A549 (cell line): ENCODE measurements around the gene TDP1.

Source experiments
- BHLHE40 ChIP-seq: IDR thresholded peaks from 2 replicates; pipeline ENCODE4 v1.6.1; 2012; ENCODE audit warnings: low read depth, low read length, inconsistent platforms
- CHD2 ChIP-seq: fragments of 150-350 bp; IDR thresholded peaks from 2 replicates; pipeline ENCODE4 v1.6.1; 2014; ENCODE audit warnings: low read length; ENCODE audit not compliant: partially characterized antibody
- EP300 ChIP-seq, 2 experiments: fragments of >200 bp; sonication (Bioruptor Twin); formaldehyde crosslinking; IDR thresholded peaks; 2 replicates in 1 of 2; 3 replicates in 1 of 2; pipeline ENCODE4 v1.6.1; 2016 to 2017
- HOXA7 ChIP-seq: fragments of 250-450 bp; sonication (Bioruptor Pico); IDR thresholded peaks from 2 replicates; pipeline ENCODE4 v1.5.0; 2020; ENCODE audit warnings: mild to moderate bottlenecking, moderate library complexity
- PHF8 ChIP-seq: fragments of 200-600 bp; sonication (generic); IDR thresholded peaks from 2 replicates; pipeline ENCODE4 v1.6.1; 2016; ENCODE audit warnings: low read depth, mild to moderate bottlenecking, antibody characterized with exemption, moderate library complexity, borderline replicate concordance
- POLR2A ChIP-seq: IDR thresholded peaks from 2 replicates; pipeline ENCODE4 v1.6.1; 2012; ENCODE audit warnings: mild to moderate bottlenecking, low read length
- POLR2AphosphoS2 ChIP-seq: conservative IDR thresholded peaks from 2 replicates; pipeline ENCODE4 v1.6.1; 2012; ENCODE audit warnings: low read length, improper control_type of control experiment, inconsistent platforms
- SMC3 ChIP-seq: fragments of >200 bp; sonication (Bioruptor Twin); formaldehyde crosslinking; IDR thresholded peaks from 3 replicates; pipeline ENCODE4 v1.6.1; 2018; ENCODE audit warnings: inconsistent platforms
- TF ChIP-seq, protein P1 (sequence below): fragments of >200 bp; sonication (Bioruptor Twin); formaldehyde crosslinking; IDR thresholded peaks from 3 replicates; pipeline ENCODE4 v1.5.1; 2016
- TF ChIP-seq, protein P2 (sequence below): fragments of 150-350 bp; IDR thresholded peaks from 2 replicates; pipeline ENCODE4 v1.6.1; 2014; ENCODE audit warnings: low read depth, mild to moderate bottlenecking, low read length

DNA sequence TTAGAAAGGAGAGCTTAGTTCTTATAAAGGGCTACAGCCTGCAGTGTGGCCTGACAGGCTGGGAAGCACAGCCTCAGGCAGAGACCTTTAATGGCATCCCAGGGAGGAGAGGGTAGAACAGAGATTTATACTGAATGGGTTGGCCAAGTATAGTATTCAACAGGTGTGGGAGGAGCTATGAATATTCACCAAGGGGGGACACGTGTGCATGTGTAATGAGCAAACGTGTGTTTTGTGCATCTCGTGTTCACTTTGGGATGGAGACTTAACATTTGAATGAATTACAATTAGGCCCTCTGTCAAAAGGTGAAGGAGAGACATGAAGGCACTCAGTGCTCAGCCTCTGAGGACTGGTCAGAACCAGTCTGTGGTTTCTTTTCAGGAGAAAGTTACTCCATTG, 5.2 kb downstream of the TDP1 start:
- TF ChIP-seq, protein P1, sequence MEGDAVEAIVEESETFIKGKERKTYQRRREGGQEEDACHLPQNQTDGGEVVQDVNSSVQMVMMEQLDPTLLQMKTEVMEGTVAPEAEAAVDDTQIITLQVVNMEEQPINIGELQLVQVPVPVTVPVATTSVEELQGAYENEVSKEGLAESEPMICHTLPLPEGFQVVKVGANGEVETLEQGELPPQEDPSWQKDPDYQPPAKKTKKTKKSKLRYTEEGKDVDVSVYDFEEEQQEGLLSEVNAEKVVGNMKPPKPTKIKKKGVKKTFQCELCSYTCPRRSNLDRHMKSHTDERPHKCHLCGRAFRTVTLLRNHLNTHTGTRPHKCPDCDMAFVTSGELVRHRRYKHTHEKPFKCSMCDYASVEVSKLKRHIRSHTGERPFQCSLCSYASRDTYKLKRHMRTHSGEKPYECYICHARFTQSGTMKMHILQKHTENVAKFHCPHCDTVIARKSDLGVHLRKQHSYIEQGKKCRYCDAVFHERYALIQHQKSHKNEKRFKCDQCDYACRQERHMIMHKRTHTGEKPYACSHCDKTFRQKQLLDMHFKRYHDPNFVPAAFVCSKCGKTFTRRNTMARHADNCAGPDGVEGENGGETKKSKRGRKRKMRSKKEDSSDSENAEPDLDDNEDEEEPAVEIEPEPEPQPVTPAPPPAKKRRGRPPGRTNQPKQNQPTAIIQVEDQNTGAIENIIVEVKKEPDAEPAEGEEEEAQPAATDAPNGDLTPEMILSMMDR: no peak
- TF ChIP-seq, protein P2, sequence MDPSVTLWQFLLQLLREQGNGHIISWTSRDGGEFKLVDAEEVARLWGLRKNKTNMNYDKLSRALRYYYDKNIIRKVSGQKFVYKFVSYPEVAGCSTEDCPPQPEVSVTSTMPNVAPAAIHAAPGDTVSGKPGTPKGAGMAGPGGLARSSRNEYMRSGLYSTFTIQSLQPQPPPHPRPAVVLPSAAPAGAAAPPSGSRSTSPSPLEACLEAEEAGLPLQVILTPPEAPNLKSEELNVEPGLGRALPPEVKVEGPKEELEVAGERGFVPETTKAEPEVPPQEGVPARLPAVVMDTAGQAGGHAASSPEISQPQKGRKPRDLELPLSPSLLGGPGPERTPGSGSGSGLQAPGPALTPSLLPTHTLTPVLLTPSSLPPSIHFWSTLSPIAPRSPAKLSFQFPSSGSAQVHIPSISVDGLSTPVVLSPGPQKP: no peak
- no peak for TF ChIP-seq PHF8
- no peak for TF ChIP-seq CHD2
- no peak for TF ChIP-seq EP300 (IDR thresholded peaks at IDR 0.05)
- no peak for TF ChIP-seq SMC3
- no peak for TF ChIP-seq BHLHE40
- no peak for TF ChIP-seq POLR2A
- TF ChIP-seq HOXA7 (CRISPR knock-in tag): no peak
- TF ChIP-seq POLR2AphosphoS2: no peak
